HG02678 (cell line): ENCODE measurements around the gene PCDHGC4.

Source experiments
- ATAC-seq: cut with Tn5 transposase; IDR thresholded peaks from one replicate; pipeline ENCODE4 v1.9.1; 2021; ENCODE audit warnings: mild to moderate bottlenecking, moderate library complexity; ENCODE audit not compliant: unreplicated experiment

The PCDHGC4 gene

DNA sequence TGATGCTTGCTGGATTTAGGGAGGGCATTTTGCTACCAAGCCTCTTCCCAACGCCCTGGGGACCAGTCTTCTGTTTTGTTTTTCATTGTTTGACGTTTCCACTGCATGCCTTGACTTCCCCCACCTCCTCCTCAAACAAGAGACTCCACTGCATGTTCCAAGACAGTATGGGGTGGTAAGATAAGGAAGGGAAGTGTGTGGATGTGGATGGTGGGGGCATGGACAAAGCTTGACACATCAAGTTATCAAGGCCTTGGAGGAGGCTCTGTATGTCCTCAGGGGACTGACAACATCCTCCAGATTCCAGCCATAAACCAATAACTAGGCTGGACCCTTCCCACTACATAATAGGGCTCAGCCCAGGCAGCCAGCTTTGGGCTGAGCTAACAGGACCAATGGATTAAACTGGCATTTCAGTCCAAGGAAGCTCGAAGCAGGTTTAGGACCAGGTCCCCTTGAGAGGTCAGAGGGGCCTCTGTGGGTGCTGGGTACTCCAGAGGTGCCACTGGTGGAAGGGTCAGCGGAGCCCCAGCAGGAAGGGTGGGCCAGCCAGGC lies 27.0 kb downstream of the PCDHGC4 start:
- ATAC-seq, result no peak

DNA sequence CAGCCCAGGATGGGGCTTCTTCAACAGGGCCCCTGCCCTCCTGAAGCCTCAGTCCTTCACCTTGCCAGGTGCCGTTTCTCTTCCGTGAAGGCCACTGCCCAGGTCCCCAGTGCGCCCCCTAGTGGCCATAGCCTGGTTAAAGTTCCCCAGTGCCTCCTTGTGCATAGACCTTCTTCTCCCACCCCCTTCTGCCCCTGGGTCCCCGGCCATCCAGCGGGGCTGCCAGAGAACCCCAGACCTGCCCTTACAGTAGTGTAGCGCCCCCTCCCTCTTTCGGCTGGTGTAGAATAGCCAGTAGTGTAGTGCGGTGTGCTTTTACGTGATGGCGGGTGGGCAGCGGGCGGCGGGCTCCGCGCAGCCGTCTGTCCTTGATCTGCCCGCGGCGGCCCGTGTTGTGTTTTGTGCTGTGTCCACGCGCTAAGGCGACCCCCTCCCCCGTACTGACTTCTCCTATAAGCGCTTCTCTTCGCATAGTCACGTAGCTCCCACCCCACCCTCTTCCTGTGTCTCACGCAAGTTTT lies 27.6 kb downstream of the PCDHGC4 start:
- no peak for ATAC-seq

DNA sequence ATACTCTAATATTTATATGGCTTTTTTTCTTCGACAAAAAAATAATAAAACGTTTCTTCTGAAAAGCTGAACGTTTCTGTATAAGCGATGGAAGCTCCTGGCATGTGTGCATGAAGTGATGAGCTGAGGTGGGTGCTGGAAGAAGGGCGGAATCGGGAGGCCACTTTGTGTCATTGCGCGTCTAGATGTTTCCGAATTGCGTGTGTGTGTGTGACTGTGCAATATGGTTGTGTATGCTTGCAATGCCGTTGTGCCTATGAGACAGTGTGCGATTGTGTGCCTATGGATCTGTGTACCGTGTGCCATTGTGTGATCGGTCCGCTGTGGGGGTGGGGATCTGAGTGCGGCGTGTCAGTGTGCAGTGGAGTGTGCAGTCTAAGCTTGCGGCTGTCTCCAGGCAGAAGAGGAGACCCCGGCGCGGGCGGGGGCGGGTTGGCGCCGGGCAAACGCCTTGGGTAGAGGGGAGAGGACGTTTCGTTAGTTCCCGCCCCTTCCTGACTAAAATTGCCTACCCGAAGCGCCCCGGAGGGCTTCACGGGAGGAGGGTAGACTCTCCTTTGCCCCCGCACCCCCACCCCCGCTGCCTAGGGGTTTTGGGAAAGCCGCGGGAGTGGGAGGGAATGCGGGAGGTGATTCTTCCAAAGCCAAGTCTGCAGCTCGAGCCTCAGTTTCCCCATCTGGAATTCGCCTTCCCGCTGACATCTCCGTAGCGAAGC lies 28.2 kb downstream of the PCDHGC4 start:
- no peak for ATAC-seq

DNA sequence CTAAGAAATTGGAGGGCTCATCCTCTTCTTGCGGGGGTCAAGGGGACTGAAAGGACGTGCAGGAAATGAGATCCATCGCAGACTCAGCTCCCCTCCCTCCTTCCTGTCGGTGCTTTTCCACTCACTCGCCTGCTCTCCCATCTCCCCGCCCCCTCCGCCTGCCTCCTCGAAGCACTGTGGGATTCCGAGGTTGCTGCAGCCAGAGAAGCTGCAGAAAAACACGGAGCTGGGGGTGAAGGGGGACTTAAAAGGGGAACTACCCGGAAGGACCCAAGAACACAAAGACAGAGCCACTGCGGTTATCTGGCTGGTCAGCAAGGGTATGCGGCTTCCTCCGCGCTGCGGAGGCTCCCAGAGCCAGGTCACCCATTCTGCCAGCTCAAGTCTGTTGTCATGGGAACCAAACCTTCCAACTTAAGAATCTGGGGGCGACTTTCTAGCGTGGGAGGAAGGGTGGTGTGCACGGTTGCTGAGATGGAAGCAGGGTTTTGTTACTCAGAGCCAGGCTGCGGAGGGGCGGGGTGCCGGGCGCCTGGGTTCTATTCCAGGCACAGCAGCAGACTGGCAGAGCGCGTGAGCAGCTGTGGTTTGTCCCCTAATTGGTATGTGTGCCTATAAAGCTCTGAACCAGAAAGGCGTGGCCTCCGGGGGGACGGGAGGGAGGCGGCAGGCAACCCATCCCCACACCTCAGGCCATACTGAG lies 28.9 kb downstream of the PCDHGC4 start:
- peak; percentile 35 for ATAC-seq

DNA sequence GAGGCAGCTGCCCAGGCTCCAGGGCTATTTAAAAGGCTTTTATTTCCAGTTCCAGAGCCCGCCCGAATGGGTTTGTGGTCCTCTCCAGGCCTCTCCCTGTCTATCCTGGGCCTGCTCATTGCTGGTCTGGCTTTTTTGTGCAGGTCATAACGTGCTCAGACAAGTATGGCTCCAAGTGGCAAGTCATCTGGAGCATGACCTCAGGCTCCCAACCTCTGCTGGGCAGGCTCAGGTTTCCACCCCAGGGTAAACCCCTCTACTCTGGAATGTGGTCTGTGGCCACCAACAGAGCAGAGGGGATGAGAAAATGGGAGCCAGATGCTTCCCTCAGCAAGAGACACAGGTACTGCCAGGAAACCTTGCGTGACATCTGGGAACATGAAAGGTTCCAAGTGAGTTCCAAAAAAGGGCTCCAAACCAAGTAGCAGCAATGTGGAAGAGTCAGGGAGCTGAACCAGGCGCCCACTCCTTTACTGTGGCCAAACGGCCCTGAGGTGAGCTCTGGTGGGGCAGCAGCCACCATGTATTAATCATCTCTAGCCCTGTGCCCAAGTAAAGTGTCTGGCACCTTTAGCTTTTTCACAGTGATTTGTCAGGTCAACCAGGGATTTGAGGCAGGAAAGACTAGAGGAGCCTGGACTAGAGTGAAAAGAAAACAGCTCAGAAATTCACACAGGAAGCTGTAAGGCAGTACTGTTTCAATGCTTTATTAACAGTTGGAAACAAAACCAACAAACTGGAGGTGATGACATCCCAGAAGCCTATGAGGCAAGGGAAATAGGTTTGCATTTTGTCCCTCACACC lies 29.7 kb downstream of the PCDHGC4 start:
- ATAC-seq, result peak; percentile 2

DNA sequence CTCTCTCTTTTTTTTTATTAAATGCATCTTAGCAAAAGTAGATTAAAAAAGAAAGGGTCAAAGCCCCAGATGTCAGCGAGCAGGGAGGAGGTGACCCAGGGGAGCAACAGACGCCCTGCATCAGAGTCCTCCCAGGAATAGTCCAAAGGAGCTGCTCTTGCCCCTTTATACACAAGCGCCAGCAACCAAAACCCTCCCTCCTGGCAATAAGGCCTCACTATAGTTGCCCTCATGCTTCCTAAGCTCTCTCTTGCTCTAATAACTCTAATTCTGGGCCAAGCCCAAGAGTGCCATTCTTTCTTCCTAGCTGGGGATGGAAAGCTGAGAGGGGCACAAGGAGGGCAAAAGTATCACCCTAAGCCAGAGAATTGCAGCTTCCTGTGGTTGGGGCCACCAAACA lies 30.3 kb downstream of the PCDHGC4 start:
- no peak for ATAC-seq

DNA sequence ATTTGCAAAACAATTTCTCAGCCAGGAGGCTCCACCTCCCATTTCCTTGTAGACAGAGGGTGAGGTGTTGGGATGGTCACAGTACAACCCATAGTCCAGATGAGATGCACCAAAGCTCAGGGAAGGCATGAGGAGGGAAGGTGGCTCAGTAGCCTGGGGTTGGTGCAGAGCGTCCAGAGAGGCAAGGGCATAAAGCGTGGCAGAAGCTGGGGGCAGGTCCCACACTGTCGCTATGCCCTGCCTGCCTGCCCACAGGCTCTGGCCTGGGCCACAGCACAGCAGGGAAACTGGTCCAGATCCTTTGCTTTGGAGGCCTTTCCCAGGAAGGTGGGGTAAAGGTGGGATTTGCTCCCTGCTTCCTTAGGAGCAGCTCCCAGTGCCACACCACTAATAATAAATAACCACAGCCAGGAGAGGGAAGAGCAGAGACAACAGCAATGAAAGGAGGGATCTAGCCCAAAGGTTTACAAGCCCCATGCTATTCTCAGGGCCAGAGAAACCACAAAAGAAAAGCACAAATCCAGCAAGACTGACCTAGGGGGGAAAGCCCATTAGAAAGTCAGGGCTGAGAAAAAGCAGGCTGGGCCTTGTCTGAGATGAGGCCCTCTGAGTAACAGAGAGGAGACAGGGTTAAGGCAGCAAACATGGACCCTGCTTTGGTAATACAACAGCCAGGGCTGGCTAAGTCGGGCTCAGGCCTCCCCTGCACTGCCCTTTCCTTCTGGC lies 31.3 kb downstream of the PCDHGC4 start:
- ATAC-seq, result no peak

DNA sequence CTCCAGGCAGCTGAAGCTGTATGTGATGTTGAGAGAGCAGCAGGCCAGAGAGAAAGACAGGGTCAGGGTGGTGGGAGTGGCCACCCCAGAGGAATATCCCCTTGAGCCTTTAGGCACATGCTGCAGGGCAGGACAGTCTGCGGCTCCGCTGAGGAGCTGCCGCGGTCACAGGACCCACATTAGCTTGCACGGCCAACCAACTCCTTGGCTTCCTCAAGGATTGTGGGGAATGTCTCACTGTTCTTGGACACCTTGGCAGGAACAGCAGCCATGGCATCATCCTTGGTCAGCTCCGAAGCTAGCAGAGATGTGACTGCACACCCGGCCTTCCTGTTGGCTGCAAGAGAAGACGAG lies 31.8 kb downstream of the PCDHGC4 start:
- ATAC-seq, result no peak

DNA sequence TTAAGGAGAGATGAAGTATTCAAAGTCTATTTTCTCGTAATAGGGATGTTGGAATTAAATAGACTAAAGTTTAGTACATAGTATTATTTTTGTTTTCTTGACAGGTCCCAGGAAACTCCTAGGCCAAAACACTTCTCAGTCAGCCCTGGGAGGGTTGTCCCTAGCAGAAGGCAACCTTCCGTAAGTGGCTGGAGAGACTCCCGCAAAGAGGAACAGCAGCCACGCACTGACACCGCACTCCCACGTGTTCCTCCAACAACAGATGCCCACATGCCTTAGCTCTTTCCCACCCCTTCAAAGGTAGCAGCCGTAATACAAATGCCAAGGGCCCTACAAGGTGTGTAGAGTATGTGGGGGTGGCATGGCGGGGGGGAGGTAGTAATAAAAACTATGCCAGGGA lies 32.5 kb downstream of the PCDHGC4 start:
- no peak for ATAC-seq

DNA sequence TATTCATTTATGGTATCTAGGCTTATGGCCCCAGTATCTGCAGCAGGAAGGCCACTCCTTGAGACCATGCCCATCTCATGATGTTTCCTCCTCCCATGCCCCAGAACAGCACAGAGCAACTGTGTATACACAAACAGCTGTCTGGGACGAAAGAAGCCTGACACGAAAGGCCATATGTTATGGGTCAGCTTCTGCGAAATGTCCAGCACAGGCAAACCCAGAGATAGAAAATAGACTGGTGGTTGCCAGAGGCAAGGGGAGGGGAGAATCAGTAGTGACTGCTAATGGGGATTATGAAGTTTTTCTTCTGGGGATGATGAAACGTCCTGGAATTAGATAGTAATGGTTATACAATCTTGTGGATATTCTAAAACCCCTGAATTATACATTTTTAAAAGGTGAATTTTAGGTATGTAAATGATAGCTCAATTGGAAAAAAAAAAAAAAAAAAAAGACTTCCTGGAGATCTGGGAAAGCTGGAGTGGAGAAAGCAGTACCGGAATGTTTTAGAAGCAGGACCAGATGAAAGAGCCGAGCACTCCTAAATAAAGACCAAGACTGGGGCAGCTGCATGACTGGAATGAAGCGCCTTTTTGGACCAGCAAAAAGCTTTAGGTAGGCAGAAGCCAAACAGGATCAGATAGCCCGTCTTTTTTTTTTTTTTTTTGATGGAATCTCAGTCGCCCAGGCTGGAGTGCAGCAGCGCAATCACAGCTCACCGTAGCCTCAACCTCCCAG lies 33.2 kb downstream of the PCDHGC4 start:
- no peak for ATAC-seq

DNA sequence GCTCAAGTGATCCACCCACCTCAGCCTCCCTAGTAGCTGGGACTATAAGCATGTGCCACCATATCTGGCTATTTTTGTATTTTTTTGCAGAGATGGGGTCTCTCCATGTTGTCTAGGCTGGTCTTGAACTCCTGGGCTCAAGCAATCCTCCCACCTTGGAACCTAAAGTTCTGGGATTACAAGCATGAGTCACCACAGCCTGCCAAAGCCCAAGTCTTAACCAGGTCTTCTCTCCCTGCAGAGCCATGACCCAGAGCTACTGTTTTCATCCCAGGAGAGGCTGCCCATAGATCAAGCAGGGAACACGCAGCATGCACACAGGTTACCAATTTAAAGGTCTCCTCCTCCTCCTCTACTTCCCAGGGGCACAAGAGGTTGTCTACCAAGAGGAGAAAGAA lies 33.8 kb downstream of the PCDHGC4 start:
- ATAC-seq, result no peak

DNA sequence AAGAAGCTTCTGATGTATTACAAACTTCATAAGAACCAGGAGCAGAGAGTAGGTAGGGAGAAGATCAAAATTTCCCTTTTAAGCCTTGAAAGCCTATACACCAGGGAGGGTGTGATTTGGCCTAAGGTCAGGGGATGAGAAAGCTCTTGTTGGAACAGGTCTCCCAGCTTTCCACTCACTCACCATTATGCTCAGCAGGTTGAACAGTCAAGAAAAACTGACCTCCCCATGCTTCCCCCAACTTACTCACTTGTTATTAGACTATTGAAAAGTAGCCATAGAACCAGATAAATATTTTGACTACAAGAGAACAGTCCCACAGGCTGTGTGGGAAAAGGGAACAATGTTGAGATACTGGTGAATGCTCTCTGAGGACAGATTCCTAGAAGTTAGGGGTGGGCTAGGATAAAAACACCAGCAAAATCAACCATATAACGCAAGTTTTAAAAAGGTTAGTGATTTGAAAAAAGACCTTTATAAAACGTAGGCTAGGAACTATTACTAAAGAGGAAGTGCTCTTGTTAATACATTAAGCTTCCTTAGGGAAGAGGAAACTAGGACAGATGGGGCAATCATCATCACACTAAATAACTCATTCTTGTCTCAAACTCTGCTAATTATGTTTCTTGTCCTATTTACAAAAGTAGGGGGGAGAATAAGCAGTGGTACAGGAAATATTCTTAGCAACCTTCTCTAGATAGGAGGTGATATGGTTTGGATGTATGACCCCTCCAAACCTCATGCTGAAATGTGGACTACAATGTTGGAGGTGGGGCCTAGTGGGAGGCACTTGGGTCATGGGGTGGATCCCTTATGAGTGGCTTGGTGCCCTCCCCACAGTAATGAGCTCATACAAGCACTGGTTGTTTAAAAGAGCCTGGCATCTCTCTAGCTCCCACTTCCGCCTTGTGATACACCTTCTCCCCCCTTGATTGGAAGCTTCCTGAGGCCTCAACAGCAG lies 35.1 kb downstream of the PCDHGC4 start:
- no peak for ATAC-seq

DNA sequence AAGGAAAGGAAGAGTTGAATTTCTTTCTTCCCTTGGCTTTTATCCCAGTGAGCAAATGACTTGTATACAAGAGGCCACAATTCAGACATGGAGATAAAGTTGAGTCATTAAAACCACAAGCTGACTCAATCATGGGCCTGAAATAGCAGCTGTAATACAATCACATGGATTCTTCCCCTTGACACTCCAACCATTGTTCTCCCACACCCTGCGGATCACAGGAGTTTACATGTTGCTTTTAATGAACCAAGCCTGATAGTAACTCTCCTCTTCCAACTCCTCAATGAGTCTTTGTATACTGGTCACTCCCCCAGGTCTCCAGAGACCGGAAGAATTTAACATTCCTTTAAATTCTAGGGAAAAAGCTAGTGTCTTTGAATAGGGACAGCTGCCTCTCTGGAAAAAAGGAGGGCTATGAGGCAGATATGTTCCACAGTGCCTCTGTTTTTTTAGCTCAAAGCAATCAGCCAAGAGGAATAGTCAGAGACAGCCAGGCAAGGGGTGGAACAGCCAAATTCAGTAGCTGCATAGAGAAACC lies 36.5 kb downstream of the PCDHGC4 start:
- no peak for ATAC-seq

DNA sequence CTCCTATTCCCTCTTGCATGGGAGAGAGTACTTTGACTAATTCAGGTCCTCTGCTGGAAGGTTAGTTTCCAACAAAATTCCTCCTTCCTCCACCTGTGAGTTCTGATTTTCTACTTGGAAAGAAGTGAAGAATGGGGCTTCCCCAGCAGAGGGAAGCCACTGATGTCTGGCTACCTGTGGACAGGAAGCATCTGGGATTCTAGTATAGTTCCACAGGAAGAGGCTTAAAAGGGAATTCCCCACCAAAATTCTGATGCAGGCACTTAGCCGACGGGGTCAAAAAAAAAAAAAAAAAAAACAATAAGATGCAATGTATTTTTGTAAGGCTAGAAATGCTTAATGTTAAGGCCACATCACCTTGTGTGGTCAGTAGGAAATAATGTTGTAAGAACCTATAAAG lies 37.5 kb downstream of the PCDHGC4 start:
- no peak for ATAC-seq

DNA sequence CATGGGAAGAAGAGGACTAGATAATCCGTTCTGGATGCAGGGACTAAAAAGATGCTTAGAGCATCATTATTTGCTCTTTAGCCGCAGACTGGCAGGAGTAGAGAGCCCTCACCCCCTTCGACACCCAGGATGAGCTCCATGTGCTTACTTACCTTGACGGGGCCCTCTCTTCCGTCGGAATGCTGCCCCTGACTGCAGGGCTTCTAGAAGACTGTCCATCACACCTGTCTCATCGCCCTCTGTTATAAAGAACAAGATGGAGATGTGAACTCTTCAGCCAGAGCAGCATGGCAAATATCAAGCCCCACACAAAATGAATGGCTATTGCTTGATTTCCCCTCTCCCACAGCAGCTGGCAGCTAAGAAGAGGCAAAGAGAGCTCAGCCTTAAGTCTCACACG lies 39.2 kb downstream of the PCDHGC4 start:
- no peak for ATAC-seq

DNA sequence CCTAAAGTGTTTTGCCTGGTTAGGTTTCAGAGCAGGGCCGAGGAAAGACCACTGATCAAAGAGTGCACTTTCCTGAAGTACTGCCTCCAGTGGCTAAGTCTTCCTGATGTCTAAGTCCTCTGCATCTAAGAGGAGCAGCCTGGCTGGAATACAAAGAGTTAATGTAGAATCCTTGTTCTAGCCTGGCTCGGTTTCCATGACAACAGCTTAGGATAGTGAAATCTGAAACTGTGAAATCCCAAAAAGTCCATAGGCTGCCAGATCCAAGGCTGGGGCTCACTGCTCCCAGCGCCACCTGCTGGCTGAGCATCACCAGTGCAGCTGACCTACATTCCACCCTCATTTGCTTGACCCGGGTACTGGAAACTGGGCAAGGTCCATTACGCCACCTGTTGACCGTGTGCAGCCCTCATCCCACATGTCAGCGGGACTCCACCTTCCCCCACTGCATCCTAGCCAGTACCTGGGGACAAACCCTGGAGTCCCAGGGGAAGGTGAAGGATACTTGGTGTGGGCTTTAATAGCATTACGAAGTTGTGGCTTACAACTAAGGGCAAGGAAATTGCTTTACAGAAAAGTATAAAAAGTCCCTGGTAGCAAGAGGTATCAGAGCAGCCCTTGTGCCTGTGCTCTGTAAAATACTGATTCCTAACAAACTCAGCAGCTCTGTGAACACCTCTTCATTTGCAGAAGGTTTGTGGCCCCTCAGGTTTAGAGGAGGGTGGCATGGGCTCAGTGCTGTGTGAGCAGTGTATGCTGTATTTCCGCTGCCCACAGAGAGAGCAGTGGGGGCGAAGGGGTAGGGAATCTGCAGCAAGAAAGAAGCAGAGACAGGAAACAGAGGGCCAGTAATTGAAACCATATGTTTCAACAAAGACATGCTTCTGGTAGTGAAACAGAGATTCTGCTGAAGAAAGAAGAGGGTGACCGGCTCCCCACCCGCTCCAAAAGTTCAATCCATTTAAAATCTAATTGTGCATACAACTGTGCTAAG lies 40.1 kb downstream of the PCDHGC4 start:
- ATAC-seq, result peak; percentile 82

DNA sequence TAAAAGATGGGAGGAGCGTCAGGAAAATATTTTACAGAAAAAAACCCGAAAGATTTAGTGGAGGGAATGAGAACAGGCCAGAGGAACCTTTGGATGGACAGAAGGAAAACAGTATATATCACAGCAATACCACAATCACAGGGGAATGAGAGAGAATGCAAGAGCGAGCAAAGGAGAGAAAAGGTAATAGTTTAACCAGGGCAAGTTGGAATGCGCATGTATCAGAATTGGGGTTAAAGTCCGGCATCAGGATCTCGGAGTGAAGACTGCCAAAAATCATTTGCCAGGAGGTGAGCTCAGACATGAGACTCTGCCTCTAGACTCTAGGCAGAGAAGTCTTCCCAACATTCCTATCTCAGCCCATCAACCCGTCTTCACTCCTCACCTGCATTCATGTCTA lies 40.8 kb downstream of the PCDHGC4 start:
- ATAC-seq, result no peak
